Activated CD4-positive, alpha-beta T cell treated with anti-CD3 and anti-CD28 coated beads, Interleukin-2, amount 50 U/mL, for 1 hour (primary cell): ENCODE measurements around the gene WWC1.
A peak's percentile ranks its signal among the peaks of the same experiment; 100 is the strongest.

Experiments used
- DNase-seq: peaks from one replicate; pipeline ENCODE4 v3.0.0-alpha.2; 2020

The WWC1 gene

GRCh38 chr5:168291342-168291963 is at the start of gene WWC1:
Gene WWC1, plus strand, starts transcription at chr5:168291645. Its CDS starts 508 bp downstream, at chr5:168292153.
- DNase-seq: peak; percentile 56

GRCh38 chr5:168244838-168245559 is 46.4 kb upstream of the WWC1 start:
- no peak for DNase-seq

GRCh38 chr5:168249923-168250322 is 41.5 kb upstream of the WWC1 start:
- DNase-seq: no peak

GRCh38 chr5:168251259-168251658 is 40.2 kb upstream of the WWC1 start:
- no peak for DNase-seq

GRCh38 chr5:168254013-168254693 is 37.3 kb upstream of the WWC1 start:
- no peak for DNase-seq

- no peak for DNase-seq
These were observed 30.9 kb upstream of the WWC1 start for GRCh38 chr5:168260353-168261226.

- DNase-seq: no peak
These were observed 30.2 kb upstream of the WWC1 start for GRCh38 chr5:168261227-168261571.

- no peak for DNase-seq
These were observed 29.3 kb upstream of the WWC1 start for GRCh38 chr5:168262042-168262743.

- DNase-seq: no peak
These were observed 28.3 kb upstream of the WWC1 start for GRCh38 chr5:168263121-168263520.

- DNase-seq: no peak
These were observed 25.4 kb upstream of the WWC1 start for GRCh38 chr5:168266016-168266415.

- peak; percentile 57 for DNase-seq
These were observed 22.2 kb upstream of the WWC1 start for GRCh38 chr5:168268949-168269936.

GRCh38 chr5:168269937-168270330 is 21.5 kb upstream of the WWC1 start:
- DNase-seq: no peak

- DNase-seq: no peak
These were observed 21.0 kb upstream of the WWC1 start for GRCh38 chr5:168270476-168270875.

- no peak for DNase-seq
These were observed 18.1 kb upstream of the WWC1 start for GRCh38 chr5:168273056-168273980.

- DNase-seq: no peak
These were observed 17.0 kb upstream of the WWC1 start for GRCh38 chr5:168274406-168274805.

- DNase-seq: no peak
These were observed 15.5 kb upstream of the WWC1 start for GRCh38 chr5:168275940-168276339.

- no peak for DNase-seq
These were observed 9.3 kb upstream of the WWC1 start for GRCh38 chr5:168282120-168282519.

- DNase-seq: no peak
These were observed 6.6 kb upstream of the WWC1 start for GRCh38 chr5:168284809-168285208.

- no peak for DNase-seq
These were observed 5.7 kb upstream of the WWC1 start for GRCh38 chr5:168285696-168286095.

GRCh38 chr5:168286386-168286785 is 5.1 kb upstream of the WWC1 start:
- no peak for DNase-seq
